GM19328 (cell line): ENCODE data around the gene TAB2.
"Not testable (repeated sequence)": the region's sequence is repeated elsewhere in the genome, so short reads cannot be mapped to it uniquely, and the experiment has no call there.

Experiments
- ATAC-seq: cut with Tn5 transposase; IDR thresholded peaks from one replicate; pipeline ENCODE4 v1.9.1; 2021; ENCODE audit warnings: mild to moderate bottlenecking, moderate library complexity; ENCODE audit not compliant: unreplicated experiment

The TAB2 gene

GRCh38 chr6:149438855-149439254 is 121.3 kb downstream of the TAB2 start:
- ATAC-seq: no peak

- ATAC-seq: no peak
Observed at GRCh38 chr6:149439626-149440025, 122.1 kb downstream of the TAB2 start.

GRCh38 chr6:149440735-149441671 is 123.5 kb downstream of the TAB2 start:
- no peak for ATAC-seq

GRCh38 chr6:149441740-149442139 is 124.2 kb downstream of the TAB2 start:
- no peak for ATAC-seq

DNA sequence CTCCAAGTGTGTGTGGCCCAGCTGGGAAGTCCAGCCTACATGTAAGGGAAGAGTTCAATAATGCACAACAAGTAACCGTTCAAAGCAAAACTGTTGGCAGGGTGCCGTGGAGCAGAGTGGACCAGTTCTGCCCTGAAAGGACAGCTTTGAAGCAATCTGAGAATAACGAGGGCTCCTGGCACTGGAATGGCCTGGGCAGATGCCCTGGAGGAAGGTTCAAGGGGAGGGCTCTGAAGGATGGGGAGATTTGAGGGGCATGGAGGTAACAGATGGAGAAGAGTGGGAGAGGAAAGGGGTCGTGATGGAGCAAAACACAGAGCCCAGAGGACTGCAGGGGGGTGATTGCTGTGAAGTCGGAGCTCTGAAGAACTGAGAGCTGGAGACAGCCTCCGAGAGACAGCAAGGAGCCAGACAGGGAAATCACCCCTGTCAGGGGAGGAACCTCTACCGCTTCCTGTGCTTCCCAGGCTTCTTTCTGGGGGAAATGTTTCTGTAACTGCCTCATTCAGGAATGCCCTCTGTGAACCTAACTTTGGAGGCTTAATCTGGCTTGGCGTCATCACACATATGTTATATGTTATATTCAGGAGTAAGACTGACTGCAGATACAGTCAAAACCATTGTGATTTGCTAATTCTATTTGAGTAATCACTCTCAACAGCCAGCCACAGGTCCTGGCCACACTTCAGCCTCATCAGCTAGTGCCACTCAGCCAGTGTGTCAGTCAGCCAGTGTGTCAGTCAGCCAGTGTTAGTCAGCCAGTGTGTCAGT is 126.1 kb downstream of the TAB2 start:
- no peak for ATAC-seq

- not testable (repeated sequence) for ATAC-seq
Observed at GRCh38 chr6:149444360-149445094, 127.0 kb downstream of the TAB2 start.

- ATAC-seq: no peak
Observed at GRCh38 chr6:149445095-149445466, 127.6 kb downstream of the TAB2 start.

DNA sequence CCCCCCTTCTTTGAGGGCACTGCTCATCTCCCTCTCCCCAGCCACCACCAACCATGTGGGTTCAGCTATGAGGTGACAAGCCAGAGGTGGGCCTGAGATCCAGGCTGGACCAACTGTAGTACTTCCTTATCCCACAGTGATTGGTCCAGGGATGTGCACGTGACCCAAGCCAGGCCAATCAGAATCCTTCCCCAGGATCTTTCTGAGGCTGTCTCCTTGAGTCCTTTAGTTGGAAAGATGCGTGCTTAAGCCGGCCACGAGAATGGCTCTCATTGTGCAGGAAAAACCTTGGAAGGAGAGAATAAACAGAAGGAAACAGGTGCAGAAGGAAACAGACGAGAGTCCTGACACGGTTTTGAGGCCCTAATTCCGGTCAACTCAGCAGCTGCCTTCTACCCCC is 128.1 kb downstream of the TAB2 start:
- ATAC-seq: no peak

GRCh38 chr6:149446791-149447376 is 129.4 kb downstream of the TAB2 start:
- no peak for ATAC-seq

- no peak for ATAC-seq
Observed at GRCh38 chr6:149448821-149449453, 131.4 kb downstream of the TAB2 start.

GRCh38 chr6:149449831-149450678 is 132.5 kb downstream of the TAB2 start:
- ATAC-seq: no peak

- no peak for ATAC-seq
Observed at GRCh38 chr6:149450679-149451375, 133.3 kb downstream of the TAB2 start.

DNA sequence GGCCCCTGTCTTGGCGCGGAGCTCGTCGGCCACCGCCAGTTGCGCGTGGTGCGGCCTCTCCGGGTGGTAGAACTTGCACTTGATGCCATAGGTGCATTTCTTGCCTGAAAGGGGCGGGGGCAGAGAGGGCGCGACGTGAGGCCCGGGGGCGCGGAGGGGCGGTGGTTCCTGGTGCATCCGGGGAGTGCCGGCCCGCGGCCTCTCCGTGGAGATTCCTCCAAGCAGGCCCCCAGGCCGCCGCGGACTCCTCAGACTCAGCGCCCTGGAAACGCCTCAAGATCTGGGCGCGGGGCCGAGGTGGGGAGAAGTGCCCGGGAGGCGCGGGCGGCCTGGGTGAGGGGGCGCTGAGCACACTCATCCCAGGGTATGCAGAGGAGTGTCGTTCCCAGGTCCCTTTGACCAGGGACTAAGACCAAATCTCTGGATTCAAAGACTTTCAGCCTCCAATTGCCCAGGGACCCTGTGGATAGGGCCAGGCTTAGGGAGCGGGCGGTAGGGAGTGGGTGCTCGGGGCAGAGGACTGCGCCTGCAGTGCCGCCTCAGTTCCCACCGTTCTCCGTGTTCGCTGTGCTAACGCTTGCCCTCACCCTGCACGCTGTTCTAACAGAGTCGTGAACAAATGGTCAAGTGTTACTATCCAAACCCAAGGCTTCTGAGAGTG is 134.0 kb downstream of the TAB2 start:
- no peak for ATAC-seq

- no peak for ATAC-seq
Observed at GRCh38 chr6:149452037-149452939, 134.8 kb downstream of the TAB2 start.

DNA sequence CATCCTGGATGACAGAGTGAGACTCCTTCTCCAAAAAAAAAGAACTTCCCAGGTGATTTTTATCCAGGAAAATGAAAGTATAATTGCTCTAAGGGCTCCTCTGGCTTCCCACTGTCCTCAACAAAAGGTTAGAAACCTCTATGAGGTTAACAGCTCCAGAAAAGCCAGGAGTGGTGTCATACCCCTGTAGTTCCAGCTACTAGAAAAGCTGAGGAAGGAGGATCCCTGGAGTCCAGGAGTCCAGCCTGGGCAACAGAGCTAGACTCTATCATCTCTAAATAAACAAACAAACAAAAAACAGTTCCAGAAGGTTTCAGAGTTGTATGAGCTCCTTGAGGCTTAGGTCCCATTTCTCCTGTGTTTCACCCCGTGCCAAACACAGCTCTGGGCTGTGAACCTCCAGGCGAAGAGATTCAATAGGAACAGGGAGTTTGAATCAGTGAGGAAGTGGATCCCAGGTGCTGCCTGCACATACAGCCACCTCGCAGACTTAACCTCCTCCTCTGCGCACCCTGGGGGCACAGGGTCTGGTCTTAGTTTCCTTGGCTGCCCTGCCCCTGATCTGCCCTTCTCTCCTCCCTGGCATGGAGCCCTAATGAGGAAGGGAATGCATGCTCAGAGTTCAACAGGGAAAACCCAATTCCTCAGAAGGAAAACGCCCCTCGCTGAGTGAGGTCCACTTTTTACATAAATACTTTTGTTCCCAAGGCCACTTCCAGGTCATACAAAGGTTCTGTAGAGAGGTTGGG is 136.3 kb downstream of the TAB2 start:
- no peak for ATAC-seq

DNA sequence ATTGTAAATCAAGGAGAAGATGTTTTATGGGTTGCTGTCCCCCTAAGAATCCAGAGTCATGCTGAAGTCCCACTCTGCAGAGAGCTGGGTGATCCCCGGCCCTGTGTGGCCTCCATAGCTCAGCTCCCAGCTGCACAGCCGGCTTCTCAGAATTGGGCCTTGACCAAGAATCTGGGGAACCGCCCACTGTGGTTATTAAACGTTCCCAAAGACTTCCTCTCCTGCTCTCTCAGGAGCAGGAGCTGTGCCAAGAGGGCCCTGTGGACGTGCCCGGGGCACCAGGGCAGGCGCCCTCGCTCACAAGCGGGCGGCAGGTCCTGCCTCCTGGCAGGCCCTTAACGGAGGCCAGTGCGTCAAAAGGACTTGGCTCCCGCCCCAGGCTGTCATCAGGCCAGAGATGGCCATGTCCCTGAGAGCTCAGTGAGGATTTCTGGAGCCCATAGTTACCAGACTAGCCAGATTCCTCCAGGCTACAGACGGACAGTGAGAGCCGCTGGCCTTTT is 136.9 kb downstream of the TAB2 start:
- no peak for ATAC-seq
